ENCODE results near the gene FGF16.
"Not testable (repeated sequence)": the region's sequence is repeated elsewhere in the genome, so short reads cannot be mapped to it uniquely, and the experiment has no call there.

Gene FGF16

GRCh38 chrX:77446029-77446585, 1.1 kb upstream of the FGF16 start:
- no peak for DNase-seq (ENCODE audit: low read depth in 2 of 2)

- no peak for DNase-seq (ENCODE audit: low read depth in 2 of 2)
Observed at GRCh38 chrX:77447653-77448569, 722 bp downstream of the FGF16 start.

DNA sequence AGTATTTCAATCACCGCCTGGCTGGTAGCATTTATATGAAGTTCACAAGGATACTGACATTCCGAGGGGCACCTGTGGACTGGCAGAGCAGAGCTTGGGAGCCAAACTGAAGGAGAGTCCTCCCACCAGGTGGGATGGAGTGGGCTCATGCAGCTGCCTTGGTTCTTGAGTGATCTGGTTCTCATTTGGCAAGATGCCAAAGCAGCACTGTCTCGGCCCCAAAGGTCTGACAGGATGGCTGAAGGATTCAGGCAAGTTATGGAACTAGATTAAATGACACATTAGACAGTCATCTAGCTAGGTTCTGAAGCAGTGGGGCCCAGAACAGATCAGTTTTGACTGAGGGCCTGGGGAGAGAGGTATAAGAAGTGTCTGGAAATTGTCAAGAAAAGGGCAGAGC, 3.2 kb downstream of the FGF16 start:
- DNase-seq (ENCODE audit: low read depth in 2 of 2) = no peak

DNA sequence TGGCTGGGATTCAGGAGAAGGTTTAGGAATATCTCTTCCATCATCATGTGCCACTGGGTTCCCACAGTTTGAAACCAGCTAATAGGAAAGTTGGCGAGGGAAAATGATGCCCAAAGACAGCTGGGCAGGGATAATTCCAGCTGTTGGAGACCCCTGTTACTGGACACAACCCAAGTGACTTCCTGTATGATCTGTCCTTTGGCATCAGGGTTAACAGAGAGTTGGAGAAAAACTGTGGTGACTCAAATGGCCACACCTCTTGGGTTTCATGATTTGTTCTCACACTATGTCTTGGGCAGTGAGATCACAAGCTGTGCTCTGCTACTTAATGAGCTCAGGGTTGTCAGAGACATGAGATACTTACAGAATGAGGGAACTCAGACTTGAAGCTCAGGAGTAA, 3.8 kb downstream of the FGF16 start:
- DNase-seq (ENCODE audit: low read depth in 2 of 2) = no peak

DNA sequence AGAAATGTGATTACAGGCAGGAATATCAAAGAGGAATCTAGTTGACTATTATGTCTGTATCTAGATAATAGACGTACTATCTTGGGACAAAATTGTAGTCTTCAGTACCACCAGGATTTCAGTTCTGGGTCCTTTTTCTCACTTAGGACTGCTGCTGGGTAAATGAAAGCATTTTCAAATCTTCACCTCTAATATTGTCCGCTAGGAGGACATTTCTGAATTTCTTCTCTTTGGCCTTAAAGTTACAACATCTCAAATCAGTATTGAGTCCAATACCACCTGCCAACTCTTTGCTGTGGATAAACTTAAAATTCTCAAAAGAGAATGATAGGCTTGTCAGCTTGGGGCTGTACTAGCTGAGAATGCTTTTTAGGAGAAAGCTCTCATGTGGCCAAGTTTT, 6.0 kb downstream of the FGF16 start:
- DNase-seq (ENCODE audit: low read depth in 2 of 2) = no peak

DNA sequence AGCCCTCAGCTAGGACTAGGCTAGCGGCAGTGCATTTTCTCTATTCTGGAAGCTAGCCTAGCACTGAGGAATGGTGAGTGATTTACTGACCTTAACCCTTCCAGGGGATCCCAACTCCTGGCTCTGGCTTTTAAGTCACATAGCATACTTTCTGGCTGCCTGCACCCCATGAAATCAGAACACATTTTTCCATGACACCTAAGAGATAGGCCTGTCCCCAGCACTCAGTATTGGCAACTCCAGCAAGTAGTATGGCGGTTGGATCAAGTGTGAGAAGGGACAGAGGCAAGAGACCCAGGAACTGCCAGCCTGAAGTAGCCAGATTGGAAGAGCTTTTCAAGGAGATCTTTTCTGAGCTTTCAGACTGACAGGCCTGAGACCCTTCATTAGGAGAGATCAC, 8.2 kb downstream of the FGF16 start:
- no peak for DNase-seq (ENCODE audit: low read depth in 2 of 2)

DNA sequence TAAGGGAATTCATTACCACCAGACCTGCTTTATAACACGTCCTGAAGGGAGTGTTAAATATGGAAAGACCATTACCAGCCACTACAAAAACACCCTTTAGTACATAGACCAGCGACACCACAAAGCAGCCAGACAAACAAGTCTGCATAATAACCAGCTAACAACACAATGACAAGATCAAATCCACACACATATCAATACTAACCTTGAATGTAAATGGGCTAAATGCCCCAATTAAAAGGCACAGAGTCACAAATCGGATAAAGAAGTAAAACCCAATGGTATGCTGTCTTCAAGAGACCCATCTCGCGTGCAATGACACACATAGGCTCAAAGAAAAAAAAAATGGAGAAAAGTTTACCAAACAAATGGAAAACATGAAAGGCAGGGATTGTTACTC, 36.9 kb downstream of the FGF16 start:
- no peak for DNase-seq (ENCODE audit: low read depth in 2 of 2)

DNA sequence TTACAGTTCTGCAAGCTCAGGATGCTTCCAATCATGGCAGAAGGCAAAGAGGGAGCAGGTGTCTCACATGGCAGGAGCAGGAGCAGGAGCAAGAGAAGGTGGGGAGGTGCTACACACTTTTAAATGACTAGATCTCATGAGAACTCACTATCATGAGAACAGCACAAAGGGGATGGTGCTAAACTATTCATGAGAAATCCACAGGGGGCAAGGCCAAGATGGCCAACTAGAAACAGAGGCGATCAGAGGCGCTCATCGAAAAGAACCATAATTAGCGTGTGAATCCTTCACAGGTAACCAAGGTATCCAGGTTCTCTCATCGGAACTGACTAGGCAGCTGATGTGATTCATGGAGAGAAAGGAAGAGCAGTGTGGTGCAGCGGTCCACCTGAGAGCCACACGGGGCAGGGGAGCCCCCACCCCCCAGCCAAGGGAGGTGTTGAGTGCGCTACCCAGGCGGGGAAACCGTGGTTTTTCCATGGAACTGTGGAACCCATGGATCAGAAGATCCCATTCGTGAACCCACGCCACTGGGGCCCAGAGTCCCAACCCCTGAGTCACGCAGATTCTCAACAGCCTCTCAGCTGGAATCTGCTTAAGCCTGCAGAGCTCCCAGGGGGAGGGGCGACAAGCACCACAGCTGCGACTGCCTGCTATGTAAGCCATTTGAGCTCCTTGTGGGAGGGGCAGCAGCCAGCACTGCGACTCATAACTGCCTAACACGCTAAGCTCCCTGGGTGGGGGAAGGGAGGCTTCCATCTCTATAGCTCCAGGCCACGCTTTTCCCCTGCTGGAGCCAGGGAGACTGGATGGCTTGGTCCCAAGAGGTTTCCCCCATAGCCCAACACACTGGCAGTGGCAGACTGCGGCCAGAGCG, 46.7 kb downstream of the FGF16 start:
- no peak for DNase-seq (ENCODE audit: low read depth in 2 of 2)

- DNase-seq (ENCODE audit: low read depth in 2 of 2) = not testable (repeated sequence)
Observed at GRCh38 chrX:77500164-77500563, 53.0 kb downstream of the FGF16 start.

- DNase-seq (ENCODE audit: low read depth in 2 of 2) = no peak
Observed at GRCh38 chrX:77502951-77503525, 55.8 kb downstream of the FGF16 start.

- DNase-seq (ENCODE audit: low read depth in 2 of 2) = no peak
Observed at GRCh38 chrX:77505227-77505626, 58.0 kb downstream of the FGF16 start.

All from activated CD4-positive, alpha-beta T cell treated with anti-CD3 and anti-CD28 coated beads for 24 hours (primary cell).